HUES6 (cell line): ENCODE data around the gene TAF10.

Experiments used
- H3K27ac ChIP-seq: 2 replicates; pipeline ENCODE4 v1.7.0; 2013; ENCODE audit warnings: low read depth, mild to moderate bottlenecking, low read length, inconsistent platforms
- H3K27me3 ChIP-seq: 2 replicates; pipeline ENCODE4 v1.6.1; 2013; ENCODE audit warnings: low read length; ENCODE audit not compliant: control insufficient read depth, insufficient read depth
- H3K36me3 ChIP-seq: 2 replicates; pipeline ENCODE4 v1.6.1; 2013; ENCODE audit warnings: low read length; ENCODE audit not compliant: control insufficient read depth, insufficient read depth
- H3K4me1 ChIP-seq: 2 replicates; pipeline ENCODE4 v1.6.1; 2013; ENCODE audit warnings: low read length; ENCODE audit not compliant: control insufficient read depth, insufficient read depth
- H3K4me3 ChIP-seq: 2 replicates; pipeline ENCODE4 v1.5.1; 2013; ENCODE audit warnings: low read depth, low read length
- H3K9ac ChIP-seq: one replicate; pipeline ENCODE4 v1.6.1; 2013; ENCODE audit warnings: mild to moderate bottlenecking, low read length
- H3K9me3 ChIP-seq: 2 replicates; pipeline ENCODE4 v1.6.1; 2013; ENCODE audit warnings: low read depth, low read length; ENCODE audit not compliant: control insufficient read depth, insufficient read depth

The TAF10 gene

DNA sequence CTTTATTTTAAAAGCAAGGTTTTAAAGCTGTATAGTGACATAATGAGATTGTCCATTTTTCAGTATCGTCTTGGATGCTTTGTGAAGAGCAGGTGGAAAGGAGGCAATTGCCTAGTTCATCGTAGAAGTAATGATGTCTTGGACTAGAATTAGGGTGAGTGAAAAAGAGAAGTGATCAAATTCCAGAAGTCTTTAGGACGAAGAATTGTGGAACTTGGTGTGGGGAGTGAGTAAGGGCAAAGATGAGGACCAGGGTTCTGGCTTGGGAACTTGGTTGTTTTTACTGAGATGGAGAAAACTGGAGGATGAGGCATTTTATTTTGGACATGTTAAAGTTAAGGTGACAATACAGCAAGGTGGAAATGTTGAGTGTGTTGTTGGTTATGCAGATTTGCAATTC is 7.2 kb downstream of the TAF10 start:
- Histone ChIP-seq H3K27me3 (no peaks in the 10 kb centered on the region), H3K36me3 (peaks cover 44% of the 10 kb centered on the region), H3K9me3 (no peaks in the 10 kb centered on the region), H3K27ac (no peak overlapping the region), H3K4me1 (peaks cover 27% of the 10 kb centered on the region), H3K4me3 (peak overlapping the region; percentile 86), H3K9ac (peak overlapping the region; percentile 96)

DNA sequence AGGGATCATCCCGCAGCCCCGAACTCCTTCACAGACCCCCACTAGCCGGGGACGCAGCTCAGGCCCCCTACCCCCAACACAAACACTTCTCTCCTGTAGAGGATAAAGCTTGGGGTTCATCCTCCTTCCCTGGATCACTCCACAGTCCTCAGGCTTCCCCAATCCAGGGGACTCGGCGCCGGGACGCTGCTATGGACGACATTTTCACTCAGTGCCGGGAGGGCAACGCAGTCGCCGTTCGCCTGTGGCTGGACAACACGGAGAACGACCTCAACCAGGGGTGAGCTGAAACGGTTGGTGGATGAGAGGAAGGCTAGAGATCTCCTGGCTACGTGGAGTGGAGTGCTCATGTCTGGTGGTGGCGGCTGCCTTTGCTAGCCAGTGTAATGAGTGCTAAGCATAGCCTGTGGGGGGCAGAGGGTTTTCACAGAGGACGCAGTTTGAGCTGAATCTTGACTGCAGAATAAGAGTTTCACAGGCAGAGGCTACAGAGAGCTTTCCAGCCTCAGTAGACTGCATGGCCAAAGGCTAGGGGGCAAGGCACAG is 7.9 kb downstream of the TAF10 start:
- no peaks in the 10 kb centered on the region for H3K9me3 ChIP-seq
- peaks cover 27% of the 10 kb centered on the region for H3K4me1 ChIP-seq
- peaks cover 44% of the 10 kb centered on the region for H3K36me3 ChIP-seq
- H3K4me3 ChIP-seq = peak overlapping the region; percentile 86
- H3K9ac ChIP-seq = peak overlapping the region; percentile 96
- peak overlapping the region; percentile 65; the same call in 1 of the 2 replicates for H3K27ac ChIP-seq
- H3K27me3 ChIP-seq = no peaks in the 10 kb centered on the region

DNA sequence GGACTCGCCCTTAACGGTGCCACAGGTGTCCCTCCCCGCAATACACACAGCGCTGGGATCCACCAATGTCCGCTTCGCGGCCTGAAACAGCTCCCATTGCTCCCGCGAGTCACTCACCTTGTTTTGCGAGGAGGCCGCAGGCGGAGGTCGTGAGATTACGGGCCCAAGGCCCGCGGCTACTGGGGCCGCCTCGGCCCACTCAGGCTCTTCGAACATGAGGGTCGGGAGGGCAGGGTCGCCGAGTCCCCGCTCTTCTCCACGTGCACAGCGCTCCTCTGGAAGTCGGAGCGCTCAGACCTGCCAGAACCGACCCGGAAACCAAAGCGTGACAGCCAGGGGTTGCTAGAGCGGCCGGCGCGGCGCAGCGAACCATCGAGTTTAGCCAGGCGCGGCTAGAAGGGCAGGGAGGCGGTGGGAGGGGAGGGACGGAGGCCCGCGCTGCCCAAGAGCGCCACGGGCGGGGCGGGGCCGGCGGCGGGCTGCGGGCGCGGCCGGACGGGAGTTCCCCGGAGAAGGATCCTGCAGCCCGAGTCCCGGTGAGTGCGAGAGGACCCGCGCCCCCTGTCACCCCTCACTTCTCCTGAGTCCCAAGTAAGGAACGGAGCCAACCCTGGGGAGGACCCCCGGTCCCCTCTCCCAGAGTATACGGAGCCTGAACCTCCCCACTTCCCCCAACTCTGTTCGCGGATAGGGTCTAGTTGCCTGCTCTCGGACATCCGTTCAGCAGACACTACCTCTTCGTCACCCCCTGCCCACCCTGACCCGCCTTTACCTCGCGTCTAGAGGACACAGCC is 8.5 kb downstream of the TAF10 start, which contains the start of the genes ILK and RRP8:
Gene ILK, plus strand, starts transcription at position 488 of the 794 bp plus-strand sequence. CDS start 498 bp downstream, outside the sequence.
Gene RRP8, minus strand, starts transcription at position 330 of the 794 bp plus-strand sequence. Its CDS starts 114 bp downstream, at position 216.
- Histone ChIP-seq H3K36me3 (peaks cover 44% of the 10 kb centered on the region), H3K9me3 (no peaks in the 10 kb centered on the region), H3K27me3 (no peaks in the 10 kb centered on the region), H3K9ac (peak within 1 kb of the TSS; percentile 96), H3K27ac (peak within 1 kb of the TSS; percentile 65; the same call in 1 of the 2 replicates), H3K4me3 (peak within 1 kb of the TSS; percentile 86), H3K4me1 (peaks cover 27% of the 10 kb centered on the region)

- Histone ChIP-seq H3K27ac (no peak overlapping the region), H3K36me3 (peaks cover 38% of the 10 kb centered on the region), H3K4me1 (peaks cover 23% of the 10 kb centered on the region), H3K9me3 (no peaks in the 10 kb centered on the region), H3K4me3 (peak overlapping the region; percentile 86), H3K27me3 (no peaks in the 10 kb centered on the region), H3K9ac (peak overlapping the region; percentile 64)
These were observed 9.7 kb downstream of the TAF10 start for GRCh38 chr11:6602096-6602940.

- peaks cover 13% of the 10 kb centered on the region for H3K4me1 ChIP-seq
- no peaks in the 10 kb centered on the region for H3K27me3 ChIP-seq
- H3K9ac ChIP-seq = no peak overlapping the region
- no peak overlapping the region for H3K4me3 ChIP-seq
- no peaks in the 10 kb centered on the region for H3K9me3 ChIP-seq
- H3K27ac ChIP-seq = no peak overlapping the region
- peaks cover 44% of the 10 kb centered on the region for H3K36me3 ChIP-seq
These were observed 11.0 kb downstream of the TAF10 start for GRCh38 chr11:6601041-6601461.

- Histone ChIP-seq H3K36me3 (peaks cover 45% of the 10 kb centered on the region), H3K27ac (no peak overlapping the region), H3K9ac (no peak overlapping the region), H3K27me3 (no peaks in the 10 kb centered on the region), H3K4me3 (no peak overlapping the region), H3K9me3 (no peaks in the 10 kb centered on the region), H3K4me1 (peaks cover 10% of the 10 kb centered on the region)
These were observed 12.1 kb downstream of the TAF10 start for GRCh38 chr11:6599881-6600390.

DNA sequence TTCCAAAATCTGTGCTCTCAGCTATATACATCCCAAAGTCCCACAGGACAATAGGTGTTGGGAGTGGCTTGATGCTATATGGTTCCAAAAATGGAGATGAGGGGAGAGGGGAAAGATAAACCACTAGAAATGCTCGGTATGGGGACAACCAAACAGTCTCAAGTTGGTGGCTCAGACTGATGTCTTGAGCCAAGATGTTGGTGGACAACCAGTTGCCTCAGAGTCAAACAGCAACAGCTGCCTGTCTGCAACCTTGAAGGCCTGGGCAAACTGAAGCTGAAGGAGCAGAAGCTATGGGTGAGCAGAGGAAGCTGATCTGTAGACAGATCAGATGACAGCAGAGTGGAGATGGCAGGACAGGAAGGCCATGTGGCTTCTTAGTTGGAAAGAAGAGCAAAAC is 12.6 kb downstream of the TAF10 start:
- Histone ChIP-seq H3K4me1 (peaks cover 6% of the 10 kb centered on the region), H3K9me3 (no peaks in the 10 kb centered on the region), H3K27me3 (no peaks in the 10 kb centered on the region), H3K9ac (no peak overlapping the region), H3K4me3 (no peak overlapping the region), H3K36me3 (peaks cover 45% of the 10 kb centered on the region), H3K27ac (no peak overlapping the region)

- Histone ChIP-seq H3K4me3 (no peak overlapping the region), H3K4me1 (peaks cover 6% of the 10 kb centered on the region), H3K27me3 (no peaks in the 10 kb centered on the region), H3K36me3 (peaks cover 45% of the 10 kb centered on the region), H3K9me3 (no peaks in the 10 kb centered on the region), H3K9ac (no peak overlapping the region), H3K27ac (no peak overlapping the region)
These were observed 13.5 kb downstream of the TAF10 start for GRCh38 chr11:6598555-6598954.

GRCh38 chr11:6596239-6596877 is 15.7 kb downstream of the TAF10 start:
- H3K27ac ChIP-seq = no peak overlapping the region
- peaks cover 41% of the 10 kb centered on the region for H3K36me3 ChIP-seq
- no peak overlapping the region for H3K9ac ChIP-seq
- no peaks in the 10 kb centered on the region for H3K4me1 ChIP-seq
- no peaks in the 10 kb centered on the region for H3K27me3 ChIP-seq
- no peaks in the 10 kb centered on the region for H3K9me3 ChIP-seq
- H3K4me3 ChIP-seq = no peak overlapping the region

- Histone ChIP-seq H3K27me3 (no peaks in the 10 kb centered on the region), H3K4me1 (no peaks in the 10 kb centered on the region), H3K4me3 (no peak overlapping the region), H3K27ac (no peak overlapping the region), H3K36me3 (peaks cover 20% of the 10 kb centered on the region), H3K9ac (no peak overlapping the region), H3K9me3 (no peaks in the 10 kb centered on the region)
These were observed 17.8 kb downstream of the TAF10 start for GRCh38 chr11:6594142-6594768.
